HFFc6 (cell line): ENCODE measurements around the gene SNW1. TPM values are rescaled to one million over a fixed set of nuclear protein-coding genes. Genes with fewer than 3 reads are reported as not detected.

Source experiments
- DNase-seq: peaks from one replicate; pipeline ENCODE4 v3.0.0-alpha.2; 2018
- H3K27ac Mint-ChIP-seq: 2 replicates; pipeline ENCODE4 v1.8.0; 2020; ENCODE audit warnings: mild to moderate bottlenecking, mixed read lengths
- H3K27me3 Mint-ChIP-seq: 2 replicates; pipeline ENCODE4 v1.8.0; 2021; ENCODE audit warnings: mild to moderate bottlenecking, moderate library complexity, mixed read lengths; ENCODE audit not compliant: insufficient read depth
- H3K36me3 Mint-ChIP-seq: 2 replicates; pipeline ENCODE4 v1.8.0; 2021; ENCODE audit warnings: low read depth, mixed read lengths
- H3K4me1 Mint-ChIP-seq: 2 replicates; pipeline ENCODE4 v1.8.0; 2020; ENCODE audit warnings: low read depth, mixed read lengths
- H3K4me3 Mint-ChIP-seq: 2 replicates; pipeline ENCODE4 v1.8.0; 2020; ENCODE audit warnings: mild to moderate bottlenecking, moderate library complexity, mixed read lengths
- H3K9me3 Mint-ChIP-seq: 2 replicates; pipeline ENCODE4 v1.8.0; 2020; ENCODE audit warnings: mild to moderate bottlenecking, mixed read lengths
- total RNA-seq, 6 experiments: library from RNA; stranded (reverse); fragmentation: NEBNext Ultra II Directional; extraction: Animal tissue kit (Norgen Biotek cat#: 25700); gene quantifications; 2 replicates in 1 of 6; 3 replicates in 5 of 6; pipeline ENCODE4 v1.2.3, GENCODE V29; 2021
- TF ChIP-seq, protein P1 (sequence below): fragments of 200-600 bp; sonication (generic); IDR thresholded peaks from 2 replicates; pipeline ENCODE4 v1.5.0; 2021; ENCODE audit warnings: antibody characterized with exemption, mild to moderate bottlenecking

Gene SNW1
- total RNA-seq, 6 experiments from 2014 or later: 63.5 to 86.4 (median 75.9) TPM

DNA sequence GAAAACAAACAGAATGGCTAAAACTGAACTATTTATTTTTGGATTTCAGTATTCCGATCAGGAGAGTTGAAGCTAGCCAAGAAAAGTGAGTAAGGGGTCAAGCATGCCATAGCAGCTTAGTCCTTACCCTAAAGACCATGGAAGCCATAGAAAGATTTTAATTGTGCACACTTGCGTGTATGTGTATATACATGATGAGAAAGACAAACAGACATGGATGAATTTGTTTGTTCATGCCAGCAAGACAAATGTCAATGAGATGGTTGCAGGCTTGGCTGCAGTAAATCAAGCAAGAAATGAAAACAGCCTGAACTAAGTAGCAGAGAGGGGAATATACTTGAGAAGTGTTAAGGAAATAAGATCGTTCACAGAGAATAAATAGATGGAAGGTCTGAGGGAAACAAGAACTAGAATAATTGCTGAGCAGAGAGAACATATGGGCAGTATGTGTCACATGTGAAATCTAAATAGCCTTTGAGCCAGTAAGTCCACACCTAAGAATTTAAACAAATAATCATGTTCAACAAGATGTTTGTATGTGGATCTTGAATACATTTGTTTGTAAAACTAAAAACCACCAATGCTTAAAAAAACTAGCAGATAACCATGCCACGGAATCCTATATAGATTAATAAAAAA is 14.8 kb downstream of the SNW1 start:
- Mint-ChIP-seq H3K4me1 (no peaks in the 10 kb centered on the region; the same call in 1 of the 2 replicates), H3K4me3 (no peak overlapping the region), H3K27me3 (no peaks in the 10 kb centered on the region), H3K9me3 (no peaks in the 10 kb centered on the region), H3K27ac (no peak overlapping the region), H3K36me3 (peaks cover 33% of the 10 kb centered on the region)
- DNase-seq: no peak
- TF ChIP-seq, protein P1, sequence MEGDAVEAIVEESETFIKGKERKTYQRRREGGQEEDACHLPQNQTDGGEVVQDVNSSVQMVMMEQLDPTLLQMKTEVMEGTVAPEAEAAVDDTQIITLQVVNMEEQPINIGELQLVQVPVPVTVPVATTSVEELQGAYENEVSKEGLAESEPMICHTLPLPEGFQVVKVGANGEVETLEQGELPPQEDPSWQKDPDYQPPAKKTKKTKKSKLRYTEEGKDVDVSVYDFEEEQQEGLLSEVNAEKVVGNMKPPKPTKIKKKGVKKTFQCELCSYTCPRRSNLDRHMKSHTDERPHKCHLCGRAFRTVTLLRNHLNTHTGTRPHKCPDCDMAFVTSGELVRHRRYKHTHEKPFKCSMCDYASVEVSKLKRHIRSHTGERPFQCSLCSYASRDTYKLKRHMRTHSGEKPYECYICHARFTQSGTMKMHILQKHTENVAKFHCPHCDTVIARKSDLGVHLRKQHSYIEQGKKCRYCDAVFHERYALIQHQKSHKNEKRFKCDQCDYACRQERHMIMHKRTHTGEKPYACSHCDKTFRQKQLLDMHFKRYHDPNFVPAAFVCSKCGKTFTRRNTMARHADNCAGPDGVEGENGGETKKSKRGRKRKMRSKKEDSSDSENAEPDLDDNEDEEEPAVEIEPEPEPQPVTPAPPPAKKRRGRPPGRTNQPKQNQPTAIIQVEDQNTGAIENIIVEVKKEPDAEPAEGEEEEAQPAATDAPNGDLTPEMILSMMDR: no peak

DNA sequence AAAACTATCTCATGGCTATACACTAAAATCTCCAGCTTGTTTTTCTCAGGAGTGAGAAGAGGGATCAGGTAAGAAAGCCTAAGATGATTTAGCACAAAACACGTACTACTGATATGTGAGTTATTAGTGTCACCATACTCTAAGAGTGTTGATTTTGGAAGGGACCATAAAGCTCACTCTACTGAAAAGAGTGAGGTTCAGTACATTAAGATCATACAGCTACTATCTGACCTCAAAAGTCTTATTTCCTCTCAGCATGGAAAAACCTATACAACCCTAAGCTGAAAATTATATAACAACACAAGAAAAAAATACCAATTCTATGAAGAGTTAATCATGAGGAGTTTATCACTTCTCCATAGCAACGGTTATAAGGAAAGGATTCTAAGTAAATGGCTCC is 19.5 kb downstream of the SNW1 start:
- no peaks in the 10 kb centered on the region; the same call in 1 of the 2 replicates for H3K4me1 Mint-ChIP-seq
- no peak overlapping the region for H3K4me3 Mint-ChIP-seq
- H3K36me3 Mint-ChIP-seq: peaks cover 17% of the 10 kb centered on the region
- H3K27me3 Mint-ChIP-seq: no peaks in the 10 kb centered on the region; the same call in 1 of the 2 replicates
- no peaks in the 10 kb centered on the region for H3K9me3 Mint-ChIP-seq
- DNase-seq: no peak
- TF ChIP-seq, protein P1: no peak
- H3K27ac Mint-ChIP-seq: no peak overlapping the region

DNA sequence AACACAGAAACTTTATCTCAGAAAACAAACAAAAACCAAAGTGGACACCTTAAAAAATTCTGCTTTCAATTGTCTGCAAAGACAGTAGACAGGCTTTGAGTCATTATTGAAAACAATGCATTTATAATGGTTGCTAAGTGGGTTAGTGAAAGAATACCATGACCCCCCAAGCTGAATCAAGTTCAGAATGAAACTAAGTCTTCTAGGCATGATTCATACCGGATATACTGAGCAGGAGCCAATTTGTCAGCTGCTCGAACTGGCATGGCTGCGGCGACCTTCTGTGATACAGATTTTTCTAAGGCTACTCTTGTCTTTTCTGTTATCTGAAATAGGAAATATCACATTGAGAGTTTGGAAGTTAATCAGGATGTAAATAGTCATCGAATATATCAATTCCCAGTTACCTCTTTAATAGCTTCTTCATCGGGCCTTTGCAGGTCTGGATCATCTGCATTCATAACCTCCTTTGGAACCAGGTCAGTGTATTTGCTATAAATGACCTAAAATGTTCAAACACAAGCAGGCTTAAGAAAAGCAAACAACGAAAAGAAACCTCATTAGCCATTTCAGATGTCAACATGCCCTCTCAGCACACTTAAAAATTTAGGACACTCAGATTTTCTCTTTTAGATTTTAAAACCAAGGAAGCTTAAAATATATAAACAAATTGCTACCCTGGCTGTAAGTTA is 22.3 kb downstream of the SNW1 start:
- Mint-ChIP-seq H3K27ac (no peak overlapping the region), H3K36me3 (peaks cover 17% of the 10 kb centered on the region), H3K9me3 (no peaks in the 10 kb centered on the region), H3K4me3 (no peak overlapping the region), H3K27me3 (no peaks in the 10 kb centered on the region; the same call in 1 of the 2 replicates), H3K4me1 (no peaks in the 10 kb centered on the region; the same call in 1 of the 2 replicates)
- DNase-seq: no peak
- TF ChIP-seq, protein P1: no peak

DNA sequence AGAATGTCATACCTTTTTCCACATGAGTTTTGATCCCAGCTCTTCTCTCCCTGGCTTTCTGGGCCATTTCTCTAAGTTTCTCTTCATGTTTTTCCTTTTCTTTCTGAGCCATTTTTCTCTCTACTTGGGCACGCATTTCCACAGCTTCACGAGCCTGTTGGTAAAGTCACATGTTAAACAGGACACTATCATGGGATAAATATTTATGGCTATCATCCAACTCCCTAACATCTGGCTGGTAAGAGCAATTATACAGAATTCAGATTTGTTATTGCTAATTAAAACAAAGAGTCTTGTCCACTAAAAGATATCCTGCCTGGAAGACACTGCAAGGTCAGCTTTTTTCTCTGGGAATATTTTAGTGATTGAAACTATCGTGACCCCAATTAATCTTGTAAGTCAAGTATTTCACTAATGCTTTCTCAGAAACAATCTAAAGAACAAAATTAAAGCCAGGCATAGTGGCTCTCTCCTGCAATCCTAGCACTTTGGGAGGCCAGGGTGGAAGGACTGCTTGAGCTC is 29.9 kb downstream of the SNW1 start:
- Mint-ChIP-seq H3K27ac (peak overlapping the region; percentile 61), H3K36me3 (peaks cover 40% of the 10 kb centered on the region), H3K4me1 (peaks cover 13% of the 10 kb centered on the region), H3K4me3 (no peak overlapping the region; the same call in 1 of the 2 replicates), H3K9me3 (no peaks in the 10 kb centered on the region), H3K27me3 (no peaks in the 10 kb centered on the region)
- peak; percentile 48 for DNase-seq
- TF ChIP-seq, protein P1: no peak

DNA sequence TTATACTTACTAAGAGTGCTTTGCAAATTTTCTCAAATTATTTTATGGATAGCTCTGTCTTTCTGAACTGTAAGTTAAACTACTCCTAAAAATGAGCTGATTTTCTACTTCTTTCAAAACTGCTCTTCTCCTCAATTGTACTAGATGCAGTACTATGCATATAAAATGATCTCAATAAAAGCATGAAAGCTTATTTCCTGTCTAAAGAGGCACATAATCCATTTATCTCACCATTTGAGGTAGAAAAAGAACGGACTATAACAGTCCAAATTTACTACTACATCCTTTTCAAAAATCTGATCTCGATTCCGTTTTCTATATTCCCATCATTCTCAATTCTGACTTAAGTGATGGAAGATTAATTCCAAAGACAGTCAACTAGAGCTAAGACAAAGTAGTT is 38.7 kb downstream of the SNW1 start:
- TF ChIP-seq, protein P1: no peak
- Mint-ChIP-seq H3K36me3 (peaks cover 24% of the 10 kb centered on the region), H3K27me3 (no peaks in the 10 kb centered on the region; the same call in 1 of the 2 replicates), H3K4me3 (no peak overlapping the region), H3K9me3 (no peaks in the 10 kb centered on the region), H3K27ac (peak overlapping the region; percentile 16; the same call in 1 of the 2 replicates), H3K4me1 (no peaks in the 10 kb centered on the region)
- DNase-seq: no peak
